Muscle of arm (tissue), 12 donors: Measurements from ENCODE around the gene VWA8. TPM values are rescaled to one million over a fixed set of nuclear protein-coding genes. Genes with fewer than 3 reads are reported as not detected.
A peak's percentile ranks its signal among the peaks of the same experiment; 100 is the strongest.
"Not testable (repeated sequence)": the region's sequence is repeated elsewhere in the genome, so short reads cannot be mapped to it uniquely, and the experiment has no call there.

Source experiments
- DNase-seq: peaks from one replicate; pipeline ENCODE4 v3.0.0-alpha.2; 2013
- polyA plus RNA-seq, 12 donors: library from polyadenylated mRNA; unstranded; fragments of 120-200 nt; gene quantifications; one replicate each; pipeline ENCODE4 v1.2.1, GENCODE V29; 2013; ENCODE audit not compliant: insufficient read length in 12 of 12

The VWA8 gene
- polyA plus RNA-seq, 12 donors, result 8.4 to 11.6 (median 10.4) TPM; not detected in 1

- not testable (repeated sequence) for DNase-seq
Measured at GRCh38 chr13:41745496-41745895, 215.4 kb downstream of the VWA8 start.

DNA sequence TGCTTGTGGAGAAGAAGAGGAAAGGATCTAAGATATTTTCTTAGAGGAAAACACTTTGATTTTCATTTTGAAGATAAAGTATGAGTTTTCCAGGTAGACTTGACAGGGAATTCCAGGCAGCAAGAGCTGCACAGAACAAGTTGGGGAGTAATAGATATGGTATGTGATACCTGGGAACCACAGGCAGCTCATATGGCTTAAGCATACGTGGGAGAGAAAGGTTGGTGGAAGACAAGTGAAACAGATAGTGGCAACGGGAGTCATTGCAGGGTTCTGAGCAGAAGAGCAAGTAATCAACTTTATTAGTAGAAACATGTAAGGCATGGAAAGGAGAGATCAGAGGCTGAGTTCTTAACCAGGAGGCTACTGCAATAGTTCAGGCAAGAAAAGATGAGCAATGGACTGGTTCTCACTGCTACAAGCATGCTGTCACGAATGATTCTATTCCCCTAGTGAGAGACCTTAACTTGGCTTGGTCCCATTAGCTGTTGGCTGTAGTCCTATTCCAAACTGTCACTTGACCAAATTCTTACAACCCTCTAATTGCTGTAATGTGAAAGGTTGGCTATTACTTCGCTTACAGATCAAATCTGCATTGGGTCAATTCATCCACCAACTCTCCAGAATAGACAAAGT, 217.9 kb downstream of the VWA8 start:
- no peak for DNase-seq

GRCh38 chr13:41740479-41740878, 220.4 kb downstream of the VWA8 start:
- DNase-seq, result no peak

DNA sequence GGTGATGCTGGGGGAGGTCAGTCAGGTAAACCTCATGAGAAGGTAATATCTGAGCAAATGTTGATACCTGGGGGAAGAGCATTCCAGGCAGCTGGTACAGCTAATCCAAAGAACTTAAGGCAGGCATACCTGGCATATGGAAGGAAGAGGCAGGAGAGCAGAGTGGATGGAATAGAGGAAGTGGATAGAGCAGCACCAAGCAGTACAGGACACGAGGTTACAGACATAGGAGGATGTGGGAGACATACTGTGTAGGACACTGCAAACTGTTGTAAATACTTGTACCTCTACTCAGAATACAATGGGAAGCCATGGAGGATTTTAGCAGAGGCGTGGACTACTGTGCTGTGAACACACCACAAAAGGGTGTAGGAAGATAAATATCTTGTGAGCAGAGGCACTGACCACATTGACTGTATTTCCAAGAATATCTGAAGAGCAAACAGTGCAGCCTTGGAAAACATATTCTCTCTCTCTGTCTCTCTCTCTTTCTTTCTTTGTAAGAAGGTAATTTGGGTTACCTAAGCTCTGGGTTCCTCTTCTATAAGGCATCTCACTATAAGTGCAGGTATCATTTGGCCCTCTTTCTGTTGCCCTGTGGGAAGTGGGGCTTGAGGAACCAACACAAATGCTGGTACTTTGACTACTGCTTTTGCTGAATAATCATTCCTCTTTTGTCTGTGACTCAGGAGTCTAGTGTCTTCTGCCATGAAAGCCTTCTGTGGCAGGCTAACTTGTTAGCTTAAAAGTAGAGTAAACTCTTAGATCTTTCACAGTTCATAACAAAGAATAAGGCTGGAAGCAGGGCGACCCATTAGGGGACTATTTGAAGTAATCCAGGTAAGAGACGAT, 238.0 kb downstream of the VWA8 start:
- DNase-seq, result no peak

DNA sequence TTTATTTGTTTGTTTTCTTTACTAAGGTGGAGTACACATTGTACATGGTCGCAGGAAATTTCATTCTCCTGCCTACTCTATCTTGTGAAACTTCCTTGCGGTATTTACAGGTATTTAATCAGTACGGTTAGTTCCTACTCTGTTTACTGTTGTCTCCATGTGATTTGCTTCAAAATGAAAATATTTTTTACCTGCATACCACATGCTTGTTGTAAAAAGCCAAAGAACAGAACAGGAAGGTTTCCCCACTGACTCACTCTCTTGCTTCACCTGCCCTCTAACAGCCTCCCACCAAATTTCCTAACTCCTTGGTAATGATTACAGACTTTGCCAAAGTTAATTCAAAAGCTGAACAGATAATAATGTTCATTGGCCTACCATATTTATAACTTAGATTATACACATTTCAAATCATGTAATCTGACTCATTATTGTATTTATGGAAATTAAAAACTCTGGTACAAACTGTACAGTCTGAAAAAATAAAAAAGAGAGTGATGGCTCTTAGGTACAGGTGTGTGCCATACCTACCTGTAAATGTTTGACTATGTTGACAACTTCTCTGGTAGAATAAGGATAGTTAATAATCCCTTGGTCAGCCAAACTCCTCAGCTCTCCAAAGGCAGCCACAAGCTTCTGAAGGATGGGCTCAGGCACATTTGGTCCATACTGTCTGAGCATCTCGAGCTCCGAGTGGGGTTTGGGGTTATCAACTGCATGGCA, 239.9 kb downstream of the VWA8 start:
- DNase-seq, result no peak

DNA sequence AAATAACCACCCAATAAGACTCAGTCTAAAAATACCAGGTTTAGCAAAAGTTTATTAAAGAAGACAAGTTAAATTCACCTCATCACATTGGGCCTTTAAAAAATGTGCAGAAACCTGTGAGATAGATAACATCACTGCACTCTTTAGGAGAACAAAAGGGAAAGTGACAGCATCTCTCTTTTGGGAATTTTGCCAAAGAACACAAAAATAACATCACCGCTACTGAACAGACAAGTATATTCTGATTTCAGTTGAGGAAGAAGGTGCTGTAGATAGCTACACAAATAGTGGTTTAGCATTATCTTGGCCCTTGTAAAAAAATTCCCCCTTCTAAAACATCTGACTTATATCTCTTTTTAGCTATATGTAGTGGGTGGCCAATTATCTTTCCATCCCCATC, 244.7 kb downstream of the VWA8 start:
- no peak for DNase-seq

GRCh38 chr13:41713405-41713804, 247.5 kb downstream of the VWA8 start:
- DNase-seq, result no peak

GRCh38 chr13:41710771-41711170, 250.1 kb downstream of the VWA8 start:
- no peak for DNase-seq

DNA sequence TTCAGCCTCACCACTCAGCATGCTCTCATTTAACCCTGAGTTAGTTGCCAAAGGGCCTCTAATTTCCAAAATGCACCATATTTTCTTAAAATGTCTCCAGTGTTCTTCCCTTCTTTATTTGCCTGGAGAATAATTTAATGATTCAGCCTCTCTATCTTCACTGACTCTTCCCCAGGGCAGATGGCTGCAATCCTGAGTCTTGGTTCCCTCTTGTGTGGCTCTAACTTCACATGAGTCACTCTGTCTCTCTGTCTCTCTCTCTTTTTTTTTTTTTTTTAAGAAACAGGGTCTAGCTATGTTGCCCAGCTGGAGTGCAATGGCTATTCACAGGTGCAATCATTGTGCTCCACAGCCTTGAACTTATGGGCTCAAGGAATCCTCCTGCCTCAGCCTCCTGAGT, 251.4 kb downstream of the VWA8 start:
- DNase-seq, result no peak

GRCh38 chr13:41708713-41709112, 252.2 kb downstream of the VWA8 start:
- DNase-seq, result peak; percentile 51

GRCh38 chr13:41707194-41707821, 253.6 kb downstream of the VWA8 start:
- DNase-seq, result peak; percentile 36

- no peak for DNase-seq
Measured at GRCh38 chr13:41706152-41706551, 254.8 kb downstream of the VWA8 start.

DNA sequence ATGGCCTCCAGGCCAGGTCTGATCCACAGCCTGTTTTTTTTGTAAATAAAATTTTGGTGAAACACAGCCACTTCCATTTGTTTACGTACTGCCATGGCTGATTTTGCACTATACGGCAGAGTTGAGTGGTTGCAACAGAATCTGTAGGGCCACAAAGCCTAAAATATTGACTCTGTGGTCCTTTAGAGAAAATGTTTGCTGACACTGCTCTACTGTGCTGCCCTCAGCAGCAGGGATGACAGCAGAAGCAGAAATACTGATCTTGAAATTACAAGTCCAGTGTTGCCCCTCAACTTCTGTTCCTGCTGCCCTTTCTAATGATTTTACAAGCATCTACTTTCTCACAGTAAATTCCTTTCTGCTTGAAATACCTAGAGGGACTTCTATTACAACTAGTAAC, 258.4 kb downstream of the VWA8 start:
- DNase-seq, result no peak

DNA sequence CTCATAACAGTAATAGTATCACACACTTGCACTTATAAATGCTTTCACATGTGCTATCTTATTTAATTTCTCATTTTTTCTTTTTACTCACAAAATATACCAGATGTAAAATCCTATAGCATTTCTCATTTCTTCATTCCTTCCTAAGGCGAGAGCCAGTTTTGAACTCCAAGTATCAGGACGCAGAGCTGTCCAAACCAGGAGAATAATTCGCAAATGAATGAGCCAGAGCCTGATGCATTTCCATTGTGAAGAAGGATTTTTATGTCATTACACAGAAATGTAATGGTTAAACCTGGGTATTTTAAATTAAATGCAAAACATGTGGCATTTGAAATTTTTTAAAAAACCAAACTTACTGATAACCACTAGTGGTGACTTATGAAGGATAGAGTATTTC, 259.2 kb downstream of the VWA8 start:
- no peak for DNase-seq

DNA sequence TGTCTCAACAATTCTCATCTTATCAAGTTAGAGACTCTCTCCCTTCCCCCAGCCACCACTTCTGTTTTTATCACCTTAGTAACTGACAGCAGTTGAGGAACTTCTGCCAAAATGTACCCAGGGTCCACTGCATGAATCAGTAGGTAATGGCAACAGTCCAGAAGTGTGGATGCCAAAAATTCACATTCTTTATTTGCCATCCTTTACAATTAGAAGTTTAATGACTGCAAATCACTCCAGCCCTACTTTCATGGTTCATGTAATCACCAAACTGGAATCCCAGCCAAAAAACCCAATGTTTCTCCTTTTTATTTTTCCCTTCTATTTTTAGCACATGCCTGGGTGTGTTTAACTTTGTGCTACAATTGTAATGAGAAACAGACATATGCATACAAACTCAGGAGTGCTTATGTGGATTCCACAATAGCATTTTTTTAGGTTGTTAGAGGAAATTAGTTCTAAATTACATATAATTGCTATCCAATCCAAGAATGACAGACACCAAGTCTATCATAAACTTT, 260.1 kb downstream of the VWA8 start:
- DNase-seq, result no peak

GRCh38 chr13:41699759-41700158, 261.1 kb downstream of the VWA8 start:
- no peak for DNase-seq

- no peak for DNase-seq
Measured at GRCh38 chr13:41697578-41697977, 263.3 kb downstream of the VWA8 start.

DNA sequence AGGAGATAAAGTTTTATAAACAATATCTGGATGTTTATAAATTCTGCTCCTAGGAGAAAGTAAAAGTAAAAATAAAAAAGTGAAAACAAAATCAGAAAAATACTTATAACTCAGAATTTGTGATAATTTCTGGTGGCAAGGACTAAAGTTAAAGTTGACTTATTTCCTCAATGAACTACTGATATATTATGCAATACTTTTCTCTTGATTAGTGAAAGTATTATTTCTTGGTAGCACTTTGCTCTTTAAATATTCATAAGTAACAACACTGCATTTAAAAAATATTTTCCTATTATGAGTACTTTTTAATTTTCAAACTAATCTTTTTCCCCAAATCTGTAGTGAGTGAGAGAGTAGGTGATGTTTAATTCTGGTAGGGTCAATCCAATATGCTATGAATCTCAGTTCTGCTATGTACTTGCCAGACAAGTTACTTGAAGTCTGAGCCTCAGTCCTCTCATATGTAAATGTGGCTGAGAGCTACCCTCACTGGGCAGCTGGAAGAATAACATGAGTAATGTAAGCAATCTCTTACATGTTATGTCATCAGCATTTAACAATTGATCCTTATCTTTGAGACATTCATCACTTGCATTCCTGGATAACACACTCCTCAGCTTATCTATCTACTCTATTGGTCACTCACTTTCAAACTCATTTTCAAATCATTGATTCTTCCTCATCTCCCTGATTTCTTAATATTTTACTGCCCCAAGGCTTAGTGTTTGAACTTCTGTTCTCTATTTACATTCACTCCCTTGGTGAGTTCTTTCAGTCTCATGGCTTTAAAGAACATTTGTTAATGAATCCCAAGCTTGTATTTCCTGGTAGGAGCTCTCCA, 264.5 kb downstream of the VWA8 start:
- no peak for DNase-seq

DNA sequence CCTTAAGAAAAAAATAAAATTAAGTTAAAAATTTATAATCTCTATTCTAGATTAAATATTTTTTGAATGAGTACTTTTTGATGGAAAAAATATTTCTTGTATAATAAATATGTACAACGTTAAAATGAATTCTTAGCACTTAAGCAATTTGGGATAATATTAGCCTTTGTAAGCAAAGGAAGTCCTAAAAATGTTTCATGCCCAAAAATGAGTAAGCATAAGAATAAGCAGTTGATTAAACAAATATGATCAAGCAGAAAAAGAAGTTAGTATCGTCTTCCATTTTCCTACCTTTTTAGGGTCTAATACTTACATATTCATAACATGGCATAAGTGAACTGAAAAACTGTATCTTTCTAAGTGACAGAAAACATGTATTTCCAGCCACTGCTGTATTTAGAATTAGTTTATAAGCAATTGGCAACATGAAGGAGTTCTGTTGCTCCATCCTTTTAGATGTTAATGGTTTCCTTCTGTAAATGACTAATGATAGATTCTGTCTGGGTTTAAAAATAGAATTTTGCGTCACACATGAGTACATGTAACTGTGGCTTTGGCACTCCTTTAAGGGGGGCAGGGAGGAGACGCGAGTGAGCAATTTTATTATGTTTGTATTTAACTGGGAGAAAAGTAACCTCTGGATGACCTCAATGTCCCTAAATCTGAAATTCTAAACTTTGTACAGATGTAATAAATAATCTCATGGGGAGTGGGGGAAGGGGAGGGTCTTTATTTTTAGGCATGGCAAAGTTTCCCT, 266.2 kb downstream of the VWA8 start:
- DNase-seq, result peak; percentile 85

- no peak for DNase-seq
Measured at GRCh38 chr13:41693434-41693833, 267.5 kb downstream of the VWA8 start.
